Fibroblast of villous mesenchyme (primary cell): ENCODE measurements around the gene JRKL. TPM values are rescaled to one million over a fixed set of nuclear protein-coding genes. Genes with fewer than 3 reads are reported as not detected.
"Not testable (repeated sequence)": the region's sequence is repeated elsewhere in the genome, so short reads cannot be mapped to it uniquely, and the experiment has no call there.

Experiments
- DNase-seq: peaks from one replicate; pipeline ENCODE4 v3.0.0-alpha.2; 2010; ENCODE audit warnings: low read depth
- H3K4me3 ChIP-seq: 2 replicates; pipeline ENCODE4 v1.5.1; 2011; ENCODE audit warnings: low read depth, mild to moderate bottlenecking, low read length
- small RNA-seq: library from RNA; depleted of rRNA; stranded (forward); fragments of <200 nt; gene quantifications from one replicate; pipeline ENCODE3, GENCODE V24; 2012
- total RNA-seq: library from RNA; depleted of rRNA; stranded (reverse); fragments of >200 nt; gene quantifications from 2 replicates; pipeline ENCODE4 v1.2.3, GENCODE V29; 2012
- TF ChIP-seq, protein P1 (sequence below): IDR thresholded peaks from 2 replicates; pipeline ENCODE4 v1.5.1; 2012; ENCODE audit warnings: low read depth, mild to moderate bottlenecking, low read length; ENCODE audit not compliant: insufficient read depth

JRKL gene
- total RNA-seq, 1 donor, result 10.4 TPM

- TF ChIP-seq, protein P1, sequence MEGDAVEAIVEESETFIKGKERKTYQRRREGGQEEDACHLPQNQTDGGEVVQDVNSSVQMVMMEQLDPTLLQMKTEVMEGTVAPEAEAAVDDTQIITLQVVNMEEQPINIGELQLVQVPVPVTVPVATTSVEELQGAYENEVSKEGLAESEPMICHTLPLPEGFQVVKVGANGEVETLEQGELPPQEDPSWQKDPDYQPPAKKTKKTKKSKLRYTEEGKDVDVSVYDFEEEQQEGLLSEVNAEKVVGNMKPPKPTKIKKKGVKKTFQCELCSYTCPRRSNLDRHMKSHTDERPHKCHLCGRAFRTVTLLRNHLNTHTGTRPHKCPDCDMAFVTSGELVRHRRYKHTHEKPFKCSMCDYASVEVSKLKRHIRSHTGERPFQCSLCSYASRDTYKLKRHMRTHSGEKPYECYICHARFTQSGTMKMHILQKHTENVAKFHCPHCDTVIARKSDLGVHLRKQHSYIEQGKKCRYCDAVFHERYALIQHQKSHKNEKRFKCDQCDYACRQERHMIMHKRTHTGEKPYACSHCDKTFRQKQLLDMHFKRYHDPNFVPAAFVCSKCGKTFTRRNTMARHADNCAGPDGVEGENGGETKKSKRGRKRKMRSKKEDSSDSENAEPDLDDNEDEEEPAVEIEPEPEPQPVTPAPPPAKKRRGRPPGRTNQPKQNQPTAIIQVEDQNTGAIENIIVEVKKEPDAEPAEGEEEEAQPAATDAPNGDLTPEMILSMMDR, result no peak
- no peak overlapping the region for H3K4me3 ChIP-seq
- no peak for DNase-seq
These were observed 23.6 kb downstream of the JRKL start for GRCh38 chr11:96413408-96413807.

GRCh38 chr11:96424693-96425092, 34.9 kb downstream of the JRKL start:
- peak; percentile 19 for DNase-seq
- H3K4me3 ChIP-seq, result no peak overlapping the region
- TF ChIP-seq, protein P1, result no peak

DNA sequence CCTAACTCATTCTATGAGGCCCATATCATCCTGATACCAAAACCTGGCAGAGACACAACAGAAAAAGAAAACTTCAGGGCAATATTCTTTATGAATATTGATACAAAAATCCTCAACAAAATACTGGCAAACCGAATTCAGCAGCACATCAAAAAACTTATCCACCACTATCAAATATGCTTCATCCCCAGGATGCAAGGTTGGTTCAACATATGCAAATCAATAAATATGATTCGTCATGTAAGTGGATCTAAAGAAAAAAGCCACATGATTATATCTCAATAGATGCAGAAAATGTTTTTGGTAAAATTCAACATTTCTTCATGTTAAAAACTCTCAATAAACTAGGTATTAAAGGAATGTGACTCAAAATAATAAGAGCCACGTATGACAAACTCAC, 40.9 kb downstream of the JRKL start:
- no peak overlapping the region for H3K4me3 ChIP-seq
- TF ChIP-seq, protein P1, result no peak
- no peak for DNase-seq

DNA sequence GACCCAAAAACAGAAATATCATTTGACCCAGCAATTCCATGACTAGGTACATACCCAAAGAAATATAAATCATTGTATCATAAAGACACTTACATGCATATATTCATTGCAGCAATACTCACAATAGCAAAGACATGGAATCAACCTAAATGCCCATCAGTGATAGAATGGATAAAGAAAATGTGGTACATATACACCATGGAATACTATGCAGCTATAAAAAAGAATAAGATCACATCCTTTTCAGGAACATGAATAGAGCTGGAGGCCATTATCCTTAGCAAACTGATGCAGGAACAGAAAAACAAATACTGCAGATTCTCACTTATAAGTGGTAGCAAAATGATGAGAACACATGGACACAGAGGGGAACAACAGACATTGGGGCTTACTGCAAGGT, 42.8 kb downstream of the JRKL start:
- H3K4me3 ChIP-seq, DNase-seq: not testable (repeated sequence)

Small RNAs within 50 kb of the gene (small RNA-seq; reads per million reads assigned to genes)
- not detected for gene MIR1260B

Other genes with a start within 250 kb of the JRKL start
- gene MAML2, start 46.8 kb upstream of the JRKL start, total RNA-seq, result 16.8 and 30.7 TPM in 2 replicates
- gene CCDC82, start 101 bp upstream of the JRKL start, total RNA-seq, result 12.2 and 17.7 TPM in 2 replicates